Activated CD4-positive, alpha-beta T cell treated with anti-CD3 and anti-CD28 coated beads, Interleukin-2, amount 50 U/mL, for 4 hours (primary cell): ENCODE data around the gene ADAMTS5.

Source experiments
- DNase-seq, 2 experiments: peaks; one replicate each; pipeline ENCODE4 v3.0.0-alpha.2; 2020

The ADAMTS5 gene

DNA sequence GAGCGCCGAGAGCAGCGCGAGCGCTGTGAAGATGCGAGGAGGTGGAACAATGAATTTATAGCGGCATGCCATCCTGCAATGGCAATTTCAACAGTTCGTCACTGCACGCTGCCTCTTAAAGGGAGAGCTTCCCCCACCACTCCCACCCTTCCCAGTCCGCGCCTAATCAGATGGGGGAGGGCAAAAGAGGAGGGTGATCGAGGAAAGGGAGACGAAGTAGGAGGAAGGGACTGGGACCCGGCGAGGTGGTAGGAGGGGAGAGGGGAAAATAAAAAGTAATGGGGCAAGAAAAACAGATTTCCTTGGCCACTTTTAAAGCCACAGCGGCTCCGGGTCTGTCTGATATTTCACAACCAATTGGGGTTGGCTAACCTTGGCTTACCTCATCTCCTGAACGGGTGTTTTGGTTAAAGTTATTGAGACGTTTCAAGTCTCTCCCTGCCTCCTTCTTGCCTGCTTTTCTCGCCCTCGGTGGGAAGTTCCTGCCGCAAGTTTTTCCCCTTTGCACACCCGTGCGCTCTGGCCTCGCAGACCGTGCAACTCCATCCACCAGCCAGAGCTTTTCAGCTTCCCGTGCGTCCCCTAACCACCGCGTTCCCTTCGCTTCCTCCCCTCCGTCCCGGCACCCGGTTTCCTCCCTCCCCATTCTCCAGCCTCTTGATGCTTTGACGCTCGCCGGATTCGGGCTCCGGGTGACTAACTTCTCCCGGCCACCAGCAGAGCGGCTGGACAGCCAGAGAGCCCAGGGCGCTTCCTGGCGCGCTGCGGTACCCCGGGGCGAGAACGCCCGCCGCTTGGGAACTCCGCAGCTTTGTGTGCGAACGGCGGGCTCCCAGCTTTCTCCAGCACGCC lies at the start of gene ADAMTS5:
Gene ADAMTS5, minus strand, starts transcription at position 27 of the 852 bp plus-strand sequence. CDS start 697 bp downstream, outside the sequence.
- no peak for DNase-seq

DNA sequence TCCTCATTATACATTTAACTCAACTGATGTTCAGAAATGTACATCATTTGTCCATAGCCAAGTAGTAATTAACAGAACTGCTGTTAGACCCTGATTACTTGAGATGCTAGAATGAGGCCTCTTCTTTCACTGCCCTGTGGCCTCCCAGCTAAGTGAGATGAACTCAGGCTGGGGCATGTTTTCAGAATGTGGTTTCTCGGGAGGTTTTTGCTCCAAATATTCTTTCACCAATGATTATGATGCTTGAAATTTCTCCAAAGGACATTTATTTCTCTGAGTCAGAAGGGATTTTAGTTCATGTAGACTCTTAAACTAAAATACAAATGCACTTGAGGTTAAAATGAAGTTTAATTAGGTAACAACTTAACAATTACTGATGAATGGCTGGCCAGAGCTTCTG lies 34.6 kb upstream of the ADAMTS5 start:
- DNase-seq = no peak

DNA sequence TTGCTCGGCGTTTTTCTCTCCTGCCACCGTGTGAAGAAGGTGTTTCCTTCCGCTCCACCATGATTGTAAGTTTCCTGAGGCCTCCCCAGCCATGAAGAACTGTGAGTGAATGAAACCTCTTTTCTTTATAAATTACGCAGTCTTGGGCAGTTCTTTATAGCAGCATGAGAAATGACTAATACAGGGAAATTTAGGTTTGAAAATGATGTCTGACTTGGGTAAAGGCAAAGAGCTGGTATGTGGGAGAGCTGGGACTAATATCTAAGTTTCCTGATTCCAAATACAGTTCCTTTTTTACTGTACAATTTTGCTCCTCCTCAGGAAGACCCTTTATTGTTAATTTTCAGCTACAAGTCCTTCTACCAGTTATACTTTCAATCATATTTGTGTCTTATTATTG lies 16.7 kb upstream of the ADAMTS5 start:
- no peak for DNase-seq

- DNase-seq = no peak
These were observed 15.9 kb upstream of the ADAMTS5 start for GRCh38 chr21:26982767-26983166.

DNA sequence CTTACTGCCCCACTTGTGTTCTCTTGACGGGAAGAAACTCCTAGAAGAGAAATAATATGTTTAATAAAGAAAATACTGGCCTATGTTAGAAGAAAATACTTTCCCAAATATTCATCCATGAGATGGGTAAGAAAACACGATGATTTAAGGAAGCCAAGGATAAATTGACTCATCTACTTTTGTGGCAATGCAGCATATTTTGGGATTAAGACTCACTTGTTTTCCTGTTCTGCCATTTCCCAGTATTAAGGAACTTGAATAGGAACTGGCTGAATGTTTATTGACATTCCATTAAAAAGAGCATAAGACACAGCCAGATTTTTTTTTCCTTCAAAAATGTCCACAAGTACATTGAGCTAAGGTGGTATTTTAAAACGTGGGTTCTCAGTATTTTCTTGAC lies 10.9 kb upstream of the ADAMTS5 start:
- no peak for DNase-seq

DNA sequence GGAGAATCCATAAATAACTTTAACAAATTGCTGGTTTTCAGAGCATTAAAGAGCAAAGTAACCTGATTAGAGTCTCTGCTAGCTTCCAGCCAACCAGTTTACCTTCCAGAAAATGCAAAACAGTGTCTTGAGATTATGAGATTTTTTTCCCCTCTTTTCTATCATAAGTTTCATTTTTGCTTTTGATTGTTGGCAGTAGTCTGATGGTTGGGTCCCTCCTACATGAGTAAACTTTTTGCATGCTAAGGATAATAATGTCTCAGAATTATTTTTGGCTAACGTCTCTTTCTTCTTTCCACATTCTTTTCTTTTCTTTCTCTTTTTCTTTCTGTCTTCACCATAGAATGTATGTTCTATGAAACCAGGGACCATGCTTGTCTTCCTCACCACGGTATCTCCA lies 6.3 kb upstream of the ADAMTS5 start:
- DNase-seq = no peak

DNA sequence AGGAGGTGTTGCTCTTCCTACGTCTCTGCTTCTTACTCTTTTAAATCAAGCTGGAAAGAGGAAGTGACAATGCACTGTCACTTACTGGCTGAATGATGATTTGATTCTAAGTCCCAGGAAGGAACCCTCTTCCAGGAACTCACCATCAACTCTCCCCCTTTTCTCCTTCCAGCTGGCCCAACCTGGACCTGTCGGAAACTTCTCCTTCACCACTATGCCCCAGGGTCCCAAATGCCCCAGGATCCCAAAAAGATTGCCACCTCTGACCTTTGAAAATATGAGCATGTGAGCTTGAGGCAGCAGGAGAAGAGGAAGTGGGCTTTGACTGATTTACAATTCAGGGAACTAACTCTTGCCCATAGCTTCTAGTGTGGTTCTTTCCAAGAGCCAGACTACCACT lies 5.3 kb upstream of the ADAMTS5 start:
- DNase-seq = no peak

DNA sequence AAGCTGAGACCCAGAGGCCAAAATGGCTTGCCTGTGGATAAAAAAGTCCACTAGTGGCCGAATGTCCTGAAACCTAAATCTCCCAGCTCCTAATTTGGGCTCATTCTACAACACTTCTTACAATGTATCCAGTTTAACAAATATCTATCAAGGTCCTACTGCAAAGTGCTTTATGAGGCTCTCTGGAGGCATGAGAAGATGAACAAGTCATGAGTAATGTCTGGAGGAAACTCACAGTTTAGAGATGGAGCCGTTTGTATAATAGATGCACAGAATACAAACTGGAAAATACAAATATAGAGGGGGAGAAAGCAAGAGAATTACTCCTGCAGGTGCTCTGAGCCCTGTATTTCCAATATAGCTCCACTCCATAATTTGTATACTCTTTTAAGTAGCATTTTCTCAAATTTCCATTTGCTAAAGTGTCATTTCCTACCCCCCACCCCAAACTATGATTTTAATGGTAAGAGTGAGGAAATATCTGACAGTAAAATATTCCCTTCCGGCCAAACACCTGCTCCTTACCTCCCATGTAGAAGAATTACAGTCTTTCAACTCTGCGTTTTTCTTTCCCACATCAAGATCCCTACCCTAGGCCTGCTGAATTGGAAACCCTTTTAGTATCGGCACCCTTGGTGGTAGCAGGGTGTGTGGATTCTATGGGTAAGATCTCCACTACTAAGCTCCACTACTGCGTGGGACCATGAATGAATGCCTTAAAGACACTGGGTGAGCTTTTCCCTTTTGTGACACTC lies 3.3 kb upstream of the ADAMTS5 start:
- DNase-seq = no peak

DNA sequence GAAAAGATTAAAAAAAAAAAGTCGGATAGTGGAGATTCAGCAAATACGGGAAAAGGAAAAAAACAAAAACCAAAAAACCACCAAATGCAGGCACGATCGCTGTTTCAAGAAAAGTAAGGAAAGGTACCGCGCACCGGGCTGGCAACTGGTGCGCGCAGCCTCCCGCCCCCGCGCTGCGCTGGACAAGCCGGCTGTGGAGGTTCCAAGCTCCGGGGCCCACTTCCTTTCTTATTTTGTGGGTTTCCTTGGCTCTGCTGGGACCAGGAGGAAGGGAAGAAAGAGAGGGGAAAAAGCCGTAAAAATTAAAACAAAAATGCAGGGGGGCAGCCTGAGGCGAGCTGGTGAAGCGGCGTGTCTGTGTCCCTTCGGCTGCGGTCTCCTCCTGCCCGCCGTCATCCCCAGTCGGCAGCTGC lies 233 bp downstream of the ADAMTS5 start:
- no peak for DNase-seq

- no peak for DNase-seq
These were observed 844 bp downstream of the ADAMTS5 start for GRCh38 chr21:26965907-26966581.

GRCh38 chr21:26965040-26965906 lies 1.6 kb downstream of the ADAMTS5 start:
- DNase-seq = no peak

DNA sequence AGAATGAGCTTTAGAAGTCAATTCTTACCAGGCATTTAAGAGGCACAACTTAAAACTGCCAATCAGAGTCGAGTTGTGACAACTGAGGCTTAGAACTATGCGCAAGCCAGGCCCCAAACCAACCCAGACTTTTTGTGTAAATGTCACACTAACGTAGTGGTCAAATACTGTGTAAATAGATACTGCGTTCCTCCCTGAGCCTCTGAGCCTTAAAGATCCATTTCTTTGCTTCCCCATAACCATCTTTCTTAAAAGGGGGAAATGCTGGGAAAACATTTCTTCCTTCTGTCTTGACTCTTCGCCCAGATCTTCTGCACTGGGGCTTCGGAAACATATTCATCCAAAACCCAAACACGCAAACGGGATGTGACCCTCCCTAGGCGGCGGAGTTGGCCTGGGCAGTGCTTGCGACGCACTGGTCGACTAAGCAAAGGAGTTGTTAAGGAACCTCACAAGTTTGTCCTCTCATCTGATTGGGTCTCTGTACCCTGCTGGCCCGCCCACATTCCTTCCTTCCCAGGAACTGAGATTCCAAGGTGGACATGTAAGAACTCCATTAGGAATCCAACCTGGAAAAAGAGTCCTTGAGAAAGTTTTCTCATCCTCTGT lies 2.6 kb downstream of the ADAMTS5 start:
- no peak for DNase-seq

GRCh38 chr21:26962621-26963181 lies 4.2 kb downstream of the ADAMTS5 start:
- no peak for DNase-seq

GRCh38 chr21:26961698-26962097 lies 5.2 kb downstream of the ADAMTS5 start:
- DNase-seq = no peak

DNA sequence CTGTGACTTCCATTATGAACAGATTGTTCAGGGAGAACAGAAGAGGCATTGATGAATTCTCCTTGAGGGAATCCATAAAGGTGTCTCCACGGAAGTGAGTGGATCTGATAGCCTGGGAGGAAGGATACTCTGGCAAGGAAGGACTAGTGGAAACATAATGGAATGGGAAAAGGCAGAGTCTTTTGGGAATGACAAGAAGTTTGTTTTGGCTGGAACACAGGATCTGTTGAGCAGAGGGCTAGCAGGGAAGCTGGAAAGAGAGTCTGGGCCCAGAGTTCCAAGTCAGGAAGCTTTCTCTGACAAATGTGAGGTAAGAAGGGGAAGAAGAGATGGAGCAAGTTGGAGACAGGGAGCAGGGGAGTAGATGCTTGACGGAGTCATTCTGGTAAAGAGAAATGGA lies 8.1 kb downstream of the ADAMTS5 start:
- DNase-seq = no peak

GRCh38 chr21:26956813-26957212 lies 10.1 kb downstream of the ADAMTS5 start:
- no peak for DNase-seq

DNA sequence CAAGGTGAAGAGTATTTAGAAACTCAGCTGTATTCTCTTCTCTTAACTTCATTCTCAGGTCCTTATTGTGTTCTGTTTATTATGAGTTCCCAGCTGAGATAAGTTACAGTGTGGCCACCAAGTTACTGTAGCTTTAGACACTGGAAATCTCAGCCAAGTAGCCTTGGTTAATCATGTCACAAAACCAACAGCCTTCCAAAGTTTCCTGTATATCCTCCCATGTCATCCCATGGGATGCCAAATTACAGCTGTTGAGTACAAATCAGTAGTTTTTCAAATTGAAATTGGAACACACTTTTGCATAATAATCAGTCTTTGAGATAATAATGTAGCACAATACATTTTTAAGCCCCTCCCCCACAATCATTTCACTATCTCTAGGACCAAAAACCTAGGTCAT lies 10.7 kb downstream of the ADAMTS5 start:
- no peak for DNase-seq

DNA sequence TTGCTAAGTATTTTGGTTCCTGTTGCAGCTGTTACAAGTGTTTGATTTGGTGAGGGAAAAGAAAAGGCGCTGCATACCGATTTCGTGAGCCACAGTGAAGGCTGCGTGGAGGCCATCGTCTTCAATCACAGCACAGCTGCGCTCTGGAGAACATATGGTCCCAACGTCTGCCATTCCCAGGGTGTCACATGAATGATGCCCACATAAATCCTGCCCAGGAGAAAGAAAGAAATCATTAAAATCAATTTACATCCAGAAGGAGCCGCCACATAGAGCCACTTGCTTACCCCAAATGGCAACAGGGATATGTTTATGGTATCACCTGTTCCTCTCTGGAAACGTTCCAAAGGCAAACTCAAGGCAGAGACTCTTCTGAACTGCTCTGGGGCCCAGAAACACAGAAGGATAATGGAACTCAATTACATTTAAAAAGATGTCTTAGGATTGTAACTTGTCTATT lies 12.2 kb downstream of the ADAMTS5 start:
- no peak for DNase-seq

- DNase-seq = no peak
These were observed 14.4 kb downstream of the ADAMTS5 start for GRCh38 chr21:26952374-26953066.

GRCh38 chr21:26949830-26950229 lies 17.1 kb downstream of the ADAMTS5 start:
- no peak for DNase-seq

DNA sequence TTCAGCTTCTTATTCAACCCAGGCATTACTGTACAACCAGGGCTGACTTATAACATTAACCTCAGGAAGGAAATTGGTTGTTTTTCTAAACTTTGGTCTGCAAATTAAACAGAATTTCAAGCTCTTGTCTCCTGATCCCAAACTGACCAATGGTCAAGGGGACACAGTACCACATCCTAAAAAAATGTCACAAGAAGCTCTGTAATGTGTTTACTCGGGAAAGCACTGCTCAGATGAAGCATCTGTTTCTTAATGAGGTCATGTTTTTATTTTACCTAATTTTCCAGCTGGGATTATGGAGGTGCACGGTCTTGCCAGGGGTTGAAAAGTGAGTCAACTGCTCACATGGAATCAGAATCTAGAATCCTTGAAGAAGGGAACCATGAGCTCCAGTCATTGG lies 18.7 kb downstream of the ADAMTS5 start:
- DNase-seq = no peak
